Esophagus muscularis mucosa (tissue), 3 donors: Measurements from ENCODE around the gene CLDN10.

Experiments used
- CTCF ChIP-seq, 3 experiments: fragments of 200-600 bp in 2 of 3; fragments of 450-650 bp in 1 of 3; sonication (generic) in 2 of 3; IDR thresholded peaks; one replicate each; pipeline ENCODE4 v1.5.1; 2017 to 2019; ENCODE audit warnings: antibody characterized with exemption in 3 of 3, mild to moderate bottlenecking in 2 of 3, moderate library complexity in 1 of 3
- POLR2A ChIP-seq: fragments of 450-650 bp; IDR thresholded peaks from one replicate; pipeline ENCODE4 v1.6.1; 2017; ENCODE audit warnings: antibody characterized with exemption, moderate library complexity, mild to moderate bottlenecking, low read depth
- POLR2AphosphoS5 ChIP-seq, 2 donors: sonication (generic); formaldehyde crosslinking; IDR thresholded peaks; one replicate each; pipeline ENCODE4 v1.6.1; 2017; ENCODE audit warnings: antibody characterized with exemption in 2 of 2

- TF ChIP-seq CTCF (IDR thresholded peaks at IDR 0.05) (no peak), POLR2A (no peak), POLR2AphosphoS5 (IDR thresholded peaks at IDR 0.05) (no peak)
These were observed 44.2 kb downstream of the CLDN10 start for GRCh38 chr13:95596701-95597100.
